ENCODE data around the gene IFFO2.

DNA sequence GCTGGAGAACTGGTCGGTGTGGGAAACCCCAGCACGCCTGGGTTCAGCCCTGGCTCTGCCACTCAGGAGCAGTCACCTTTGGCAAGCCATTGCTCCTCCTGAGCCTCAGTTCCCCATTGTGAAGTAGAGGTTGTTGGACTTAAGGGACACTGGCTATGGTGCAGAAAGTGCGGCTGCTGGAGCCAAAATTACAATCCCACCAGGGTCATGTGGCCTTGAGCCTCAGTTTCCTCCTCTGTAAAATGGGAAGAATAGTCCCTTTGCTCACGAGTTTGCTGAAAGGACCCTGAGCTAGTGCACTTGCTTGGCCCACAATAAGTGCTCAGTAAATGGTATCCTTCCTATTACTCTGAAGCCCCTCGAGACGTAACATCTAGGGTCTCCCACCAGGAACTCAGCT is 82.4 kb downstream of the IFFO2 start:
- no peak for TF ChIP-seq JUND (IDR thresholded peaks at IDR 0.05; ENCODE audit: low read length)
- no peak for TF ChIP-seq RAD21 (IDR thresholded peaks at IDR 0.05 in 1 of 2, conservative IDR thresholded peaks at IDR 0.05 in 1 of 2; ENCODE audit: low read depth in 2 of 2, low read length in 2 of 2)
- TF ChIP-seq EZH2 (IDR thresholded peaks at IDR 0.05; ENCODE audit: low read depth, low read length, severe bottlenecking) = no peak
- no peak for TF ChIP-seq CTCF (IDR thresholded peaks at IDR 0.05; ENCODE audit: control extremely low read depth in 1 of 3, insufficient read depth in 1 of 3, low read depth in 1 of 3, low read length in 3 of 3)
